ENCODE results near the gene STOX1.
"Not testable (repeated sequence)": the region's sequence is repeated elsewhere in the genome, so short reads cannot be mapped to it uniquely, and the experiment has no call there.

STOX1 gene

GRCh38 chr10:68829952-68830351, 2.6 kb downstream of the STOX1 start:
- no peak for DNase-seq (ENCODE audit: low read depth, low spot score)

GRCh38 chr10:68831961-68832455, 4.7 kb downstream of the STOX1 start:
- no peak for DNase-seq (ENCODE audit: low read depth, low spot score)

DNA sequence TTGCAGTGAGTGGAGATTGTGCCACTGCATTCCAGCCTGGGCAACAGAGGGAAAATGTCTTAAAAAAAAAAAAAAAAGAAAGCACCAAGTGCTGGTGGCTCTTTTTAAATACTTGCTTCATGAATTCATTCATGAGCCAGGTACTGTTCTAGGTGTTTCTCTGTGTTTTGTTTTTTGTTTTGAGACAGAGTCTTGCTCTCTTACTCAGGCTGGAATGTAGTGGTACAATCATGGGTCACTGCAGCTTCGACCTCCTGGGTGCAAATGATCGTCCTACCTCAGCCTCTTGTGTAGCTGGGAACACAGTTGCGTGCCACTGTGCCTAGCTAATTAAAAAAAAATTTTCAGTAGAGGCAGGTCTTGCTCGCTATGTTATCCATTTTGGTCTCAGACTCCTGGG, 5.3 kb downstream of the STOX1 start:
- DNase-seq (ENCODE audit: low read depth, low spot score), result no peak

DNA sequence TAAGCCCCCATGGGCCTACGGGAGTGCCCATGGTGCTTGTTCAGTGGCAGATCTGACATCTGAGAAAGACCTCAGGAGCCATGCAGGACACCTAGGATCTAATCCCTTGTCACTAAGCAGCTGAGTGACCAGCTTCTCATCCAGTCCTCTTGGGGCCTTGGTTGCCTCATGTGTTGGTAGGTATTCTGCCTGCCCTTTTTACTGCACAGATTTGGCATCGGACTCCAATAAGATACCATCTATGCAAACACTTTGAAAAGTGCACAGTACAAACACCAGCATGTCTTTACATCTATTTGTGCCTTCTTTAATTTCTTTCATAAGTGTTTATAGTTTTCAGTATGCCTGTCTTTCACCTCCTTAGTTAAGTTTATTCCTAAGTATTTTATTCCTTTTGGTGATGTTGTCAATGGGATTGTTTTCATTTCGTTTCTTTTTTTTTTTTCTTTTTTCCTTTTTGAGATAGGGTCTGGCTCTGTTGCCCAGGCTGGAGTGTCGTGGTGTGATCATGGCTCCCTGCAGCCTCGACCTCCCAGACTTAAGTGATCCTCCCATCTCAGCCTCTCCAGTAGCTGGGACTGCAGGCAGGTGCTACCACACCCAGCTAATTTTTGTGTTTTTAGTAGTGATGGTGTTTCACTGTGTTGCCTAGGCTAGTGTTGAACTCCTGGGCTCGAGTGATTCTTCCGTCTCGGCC, 10.4 kb downstream of the STOX1 start:
- DNase-seq (ENCODE audit: low read depth, low spot score), result no peak

- not testable (repeated sequence) for DNase-seq (ENCODE audit: low read depth, low spot score)
Observed at GRCh38 chr10:68840650-68841049, 13.3 kb downstream of the STOX1 start.

DNA sequence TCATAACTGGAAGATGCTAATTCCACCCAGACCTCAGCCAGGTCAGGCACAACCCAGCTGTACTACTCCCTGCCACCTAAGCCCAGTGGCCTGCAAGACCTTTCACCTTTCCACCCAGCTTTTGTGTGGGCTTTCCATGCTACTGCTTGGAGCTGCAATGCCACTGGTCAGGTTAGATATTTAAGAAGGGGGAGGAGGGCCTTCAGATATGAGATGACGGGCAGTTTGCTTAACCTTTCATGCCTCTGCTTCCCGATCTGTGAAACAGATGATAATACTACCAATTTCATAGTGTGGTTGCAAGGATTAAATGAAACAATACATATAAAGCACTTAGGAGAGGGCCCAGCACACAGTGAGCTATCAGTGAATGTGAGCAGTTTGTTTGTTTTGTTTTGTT, 20.9 kb downstream of the STOX1 start:
- DNase-seq (ENCODE audit: low read depth, low spot score), result no peak

GRCh38 chr10:68848806-68849205, 21.5 kb downstream of the STOX1 start:
- no peak for DNase-seq (ENCODE audit: low read depth, low spot score)

- DNase-seq (ENCODE audit: low read depth, low spot score), result no peak
Observed at GRCh38 chr10:68856352-68856751, 29.0 kb downstream of the STOX1 start.

DNA sequence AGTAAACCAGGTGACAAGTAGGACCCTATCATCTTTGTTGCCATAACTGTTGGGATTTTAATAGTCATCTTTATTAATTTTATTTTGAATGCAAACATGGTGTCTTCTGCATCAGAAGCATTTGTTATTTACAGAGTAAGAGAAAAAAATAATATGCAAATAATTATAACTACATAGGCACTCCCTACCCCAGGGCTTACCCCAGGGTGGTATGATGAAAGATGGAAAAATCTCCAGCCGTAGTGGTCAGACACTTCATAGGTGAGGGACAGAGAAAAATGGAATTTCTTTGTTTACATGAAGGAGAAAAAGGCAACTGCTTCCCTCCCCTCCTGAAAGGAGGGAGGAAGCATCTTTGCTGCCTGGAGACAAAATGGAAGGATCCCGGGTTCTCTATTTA, 29.7 kb downstream of the STOX1 start:
- DNase-seq (ENCODE audit: low read depth, low spot score), result no peak

- DNase-seq (ENCODE audit: low read depth, low spot score), result no peak
Observed at GRCh38 chr10:68861253-68861652, 33.9 kb downstream of the STOX1 start.

DNA sequence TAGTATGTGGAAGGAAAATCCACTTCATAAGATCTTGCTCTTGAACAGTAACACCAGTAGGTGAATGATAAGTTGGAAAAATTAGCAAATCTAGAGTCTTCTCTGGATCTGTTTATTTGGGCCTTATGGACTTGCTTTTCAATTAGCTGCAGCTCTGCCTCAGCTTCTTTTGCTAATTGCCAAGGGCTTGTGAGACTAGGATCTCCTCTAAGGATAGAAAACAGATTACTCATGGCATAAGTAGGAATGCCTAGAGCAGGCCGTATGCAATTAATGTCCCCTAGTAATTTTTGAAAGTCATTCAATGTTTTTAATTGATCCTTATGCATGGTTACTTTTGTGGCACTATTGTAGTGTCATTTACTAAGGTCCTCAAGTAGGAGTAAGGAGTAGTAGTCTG, 37.3 kb downstream of the STOX1 start:
- no peak for DNase-seq (ENCODE audit: low read depth, low spot score)

DNA sequence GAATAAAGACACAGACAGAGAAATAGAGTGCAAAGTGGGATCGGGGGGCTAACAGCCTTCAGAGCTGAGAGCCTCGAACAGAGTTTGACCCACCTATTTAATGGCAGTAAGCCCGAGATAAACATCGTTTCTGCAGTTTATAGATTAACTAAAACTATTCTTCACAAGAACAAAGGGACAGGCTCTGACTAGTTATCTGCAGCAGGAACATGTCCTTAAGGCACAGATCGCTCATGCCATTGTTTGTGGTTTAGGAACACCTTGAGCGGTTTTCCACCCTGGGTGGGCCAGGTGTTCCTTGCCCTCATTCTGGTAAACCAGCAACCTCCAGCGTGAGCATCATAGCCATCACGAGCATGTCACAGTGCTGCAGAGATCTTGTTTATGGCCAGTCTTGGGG, 40.8 kb downstream of the STOX1 start:
- not testable (repeated sequence) for DNase-seq (ENCODE audit: low read depth, low spot score)

DNA sequence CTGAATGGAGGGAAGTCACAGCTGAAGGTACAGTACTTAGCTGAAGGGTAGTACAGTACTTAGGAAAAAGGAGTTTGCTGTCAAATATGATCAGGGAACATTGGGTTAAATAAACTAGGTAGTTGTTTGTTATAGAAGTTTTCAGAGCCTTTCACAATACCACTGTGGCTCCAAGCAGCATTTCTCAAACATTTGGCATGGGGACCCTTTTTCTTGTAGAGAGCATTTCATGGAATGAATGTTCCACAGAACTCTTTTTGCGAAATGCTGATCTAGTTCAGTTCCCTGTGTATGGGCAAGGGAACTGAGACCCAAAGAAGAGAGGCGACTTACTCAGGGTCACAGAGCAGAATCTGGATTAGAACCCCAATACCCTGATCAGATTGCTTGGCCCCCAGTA, 42.3 kb downstream of the STOX1 start:
- DNase-seq (ENCODE audit: low read depth, low spot score), result no peak

DNA sequence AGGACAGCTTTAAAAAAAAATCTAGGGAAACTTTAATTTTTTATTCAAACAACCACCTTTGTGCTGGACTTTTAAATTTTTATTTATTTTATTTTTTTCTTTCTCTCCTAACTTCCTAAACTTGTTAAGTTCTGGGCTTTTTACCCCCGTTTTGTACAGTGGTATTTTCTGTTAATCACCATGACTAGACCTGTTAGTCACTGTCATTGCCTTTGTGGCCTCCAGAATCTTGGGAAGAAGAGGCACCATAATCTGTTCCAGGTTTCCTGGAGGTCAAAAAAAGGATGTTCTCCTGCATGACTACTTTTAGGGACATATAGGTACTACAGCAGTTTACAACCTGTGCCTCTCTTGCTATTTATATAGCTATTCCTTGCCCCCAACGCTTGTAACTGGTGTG, 42.7 kb downstream of the STOX1 start:
- no peak for DNase-seq (ENCODE audit: low read depth, low spot score)

DNA sequence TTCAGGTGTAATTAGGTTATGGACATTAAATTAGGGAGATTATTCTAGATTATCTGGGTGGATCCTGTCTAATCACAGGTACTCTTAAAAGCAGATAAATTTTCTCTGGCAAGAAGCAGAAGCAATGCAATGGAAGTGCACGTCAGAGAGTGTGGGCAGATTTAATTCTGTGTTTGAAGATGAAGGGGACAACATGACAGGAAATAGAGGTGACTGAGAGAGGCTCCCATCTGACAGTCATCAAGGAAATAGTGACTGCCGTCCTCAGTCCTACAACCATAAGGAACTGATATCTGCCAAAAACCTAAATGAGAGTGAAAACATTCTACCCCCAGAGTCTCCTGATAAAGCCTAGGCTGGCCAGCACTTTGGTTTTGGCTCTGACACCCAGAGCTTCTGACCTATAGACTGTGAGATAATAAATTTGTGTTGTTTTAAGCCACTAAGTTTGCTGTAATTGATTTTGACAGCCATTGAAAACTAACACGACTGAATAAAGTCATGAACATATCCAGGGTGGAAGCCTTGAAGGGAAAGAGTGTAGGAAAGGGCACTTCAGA, 43.3 kb downstream of the STOX1 start:
- no peak for DNase-seq (ENCODE audit: low read depth, low spot score)

GRCh38 chr10:68871105-68871711, 43.9 kb downstream of the STOX1 start:
- no peak for DNase-seq (ENCODE audit: low read depth, low spot score)

DNA sequence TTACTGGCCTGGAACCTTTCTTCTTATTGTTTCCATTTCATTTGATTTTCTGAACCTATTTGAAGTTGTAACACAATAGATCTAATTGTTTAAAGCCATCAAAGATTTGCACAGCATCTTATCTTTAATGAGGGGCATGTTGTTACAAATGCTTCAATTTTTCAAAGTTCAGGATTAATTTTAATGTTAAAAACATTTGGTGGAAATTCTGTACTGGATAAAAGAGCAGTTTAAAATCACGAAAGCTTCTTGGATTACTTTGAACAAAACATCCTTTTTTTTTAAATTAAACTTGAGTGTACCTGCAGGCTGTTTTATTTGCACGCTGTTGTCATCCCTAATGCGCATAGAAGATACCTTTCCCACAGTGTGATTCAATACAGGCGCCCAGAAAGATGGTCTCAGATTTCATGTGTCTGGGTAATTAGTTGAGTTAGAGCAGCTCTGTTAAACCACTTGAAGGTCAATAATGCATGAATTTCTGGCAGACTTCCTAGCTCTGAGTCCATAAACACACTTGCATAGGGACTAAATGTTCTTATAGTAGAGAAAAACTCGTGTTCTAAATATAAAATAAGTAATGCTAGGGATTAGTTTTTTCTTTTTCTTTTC, 44.5 kb downstream of the STOX1 start:
- peak; percentile 60 for DNase-seq (ENCODE audit: low read depth, low spot score)

GRCh38 chr10:68876246-68877138, 49.2 kb downstream of the STOX1 start:
- no peak for DNase-seq (ENCODE audit: low read depth, low spot score)

- no peak for DNase-seq (ENCODE audit: low read depth, low spot score)
Observed at GRCh38 chr10:68877482-68878110, 50.3 kb downstream of the STOX1 start.

GRCh38 chr10:68878496-68878895, 51.2 kb downstream of the STOX1 start:
- no peak for DNase-seq (ENCODE audit: low read depth, low spot score)

DNA sequence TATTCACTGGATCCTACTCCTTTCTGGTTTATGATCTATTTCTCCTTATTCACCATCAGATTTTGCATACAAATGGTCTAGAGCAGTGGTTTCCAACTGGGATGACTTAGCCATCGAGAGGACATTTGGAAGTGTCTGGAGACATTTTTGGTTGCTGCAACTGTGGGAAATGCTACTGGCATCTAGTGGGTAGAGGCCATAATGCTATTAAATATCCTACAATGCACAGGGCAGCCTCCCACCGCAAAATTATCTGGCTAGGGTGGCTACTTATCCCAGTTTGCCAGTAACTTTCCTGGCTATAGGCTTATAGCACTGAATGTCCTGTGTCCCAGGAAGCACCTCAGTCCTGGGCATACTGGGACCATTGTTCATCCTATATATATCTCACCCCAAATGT, 52.3 kb downstream of the STOX1 start:
- no peak for DNase-seq (ENCODE audit: low read depth, low spot score)
